GM23338 (cell line): ENCODE measurements around the gene PDE7B. TPM values are rescaled to one million over a fixed set of nuclear protein-coding genes. Genes with fewer than 3 reads are reported as not detected.

Source experiments
- ATAC-seq: fragments of 200-7000 bp; cut with Tn5 transposase; 3 replicates; pipeline ENCODE4 v1.9.1; 2020
- DNase-seq: peaks from one replicate; pipeline ENCODE4 v3.0.0-alpha.2; 2015; ENCODE audit warnings: low spot score
- H2AFZ ChIP-seq: fragments of 200-600 bp; sonication (generic); 2 replicates; pipeline ENCODE4 v1.8.0; 2016; ENCODE audit warnings: antibody characterized with exemption, mild to moderate bottlenecking, moderate library complexity
- H3F3A ChIP-seq: fragments of 200-600 bp; sonication (generic); replicated peaks from 2 replicates; pipeline ENCODE4 v1.8.0; 2017; ENCODE audit warnings: antibody characterized with exemption, mixed run types, low read depth
- H3K27ac ChIP-seq: fragments of 200-600 bp; sonication (generic); 2 replicates; pipeline ENCODE4 v1.6.1; 2016; ENCODE audit warnings: low read depth
- H3K27me3 ChIP-seq: fragments of 200-600 bp; sonication (generic); 2 replicates; pipeline ENCODE4 v1.8.0; 2016; ENCODE audit warnings: mild to moderate bottlenecking, mixed run types, moderate library complexity; ENCODE audit not compliant: insufficient read depth
- H3K36me3 ChIP-seq: fragments of 200-600 bp; sonication (generic); 2 replicates; pipeline ENCODE4 v1.8.0; 2016; ENCODE audit warnings: mild to moderate bottlenecking; ENCODE audit not compliant: insufficient read depth
- H3K4me1 ChIP-seq: fragments of 200-600 bp; sonication (generic); 2 replicates; pipeline ENCODE4 v1.8.0; 2016; ENCODE audit warnings: mild to moderate bottlenecking, moderate library complexity; ENCODE audit not compliant: insufficient read depth
- H3K4me2 ChIP-seq: fragments of 200-600 bp; sonication (generic); 2 replicates; pipeline ENCODE4 v1.7.1; 2017; ENCODE audit warnings: mixed run types
- H3K4me3 ChIP-seq: fragments of 200-600 bp; sonication (generic); 2 replicates; pipeline ENCODE4 v1.6.1; 2016; ENCODE audit warnings: mixed run types
- H3K79me2 ChIP-seq: fragments of 200-600 bp; sonication (generic); replicated peaks from 2 replicates; pipeline ENCODE4 v1.8.0; 2017; ENCODE audit warnings: mild to moderate bottlenecking; ENCODE audit not compliant: insufficient read depth
- H3K9me2 ChIP-seq: fragments of 200-600 bp; sonication (generic); 2 replicates; pipeline ENCODE4 v1.8.0; 2017; ENCODE audit not compliant: insufficient read depth
- H4K20me1 ChIP-seq: fragments of 200-600 bp; sonication (generic); replicated peaks from 2 replicates; pipeline ENCODE4 v1.8.0; 2017; ENCODE audit warnings: mild to moderate bottlenecking; ENCODE audit not compliant: insufficient read depth
- H3K27ac Mint-ChIP-seq: 2 replicates; pipeline ENCODE4 v1.8.0; 2020; ENCODE audit warnings: inconsistent platforms, mild to moderate bottlenecking, moderate library complexity, mixed read lengths
- H3K27me3 Mint-ChIP-seq: 3 replicates; pipeline ENCODE4 v1.8.0; 2022; ENCODE audit warnings: low read depth, mild to moderate bottlenecking, moderate library complexity, mixed read lengths, inconsistent platforms; ENCODE audit not compliant: insufficient read depth, poor library complexity
- H3K36me3 Mint-ChIP-seq: 3 replicates; pipeline ENCODE4 v1.8.0; 2021; ENCODE audit warnings: low read depth, mild to moderate bottlenecking, inconsistent platforms, moderate library complexity, mixed read lengths
- H3K4me1 Mint-ChIP-seq: 3 replicates; pipeline ENCODE4 v1.8.0; 2020; ENCODE audit warnings: mild to moderate bottlenecking, inconsistent platforms, mixed read lengths
- H3K4me3 Mint-ChIP-seq: 3 replicates; pipeline ENCODE4 v1.8.0; 2021; ENCODE audit warnings: moderate library complexity, mild to moderate bottlenecking, inconsistent platforms, mixed read lengths
- H3K9me3 Mint-ChIP-seq: 3 replicates; pipeline ENCODE4 v1.8.0; 2020; ENCODE audit warnings: moderate library complexity, mild to moderate bottlenecking, inconsistent platforms, mixed read lengths
- CREB1 ChIP-seq: fragments of 250-450 bp; sonication (Bioruptor Pico); IDR thresholded peaks from 2 replicates; pipeline ENCODE4 v1.5.0; 2020; ENCODE audit warnings: low read depth, mild to moderate bottlenecking, moderate library complexity
- EZH2phosphoT487 ChIP-seq: fragments of 200-600 bp; sonication (generic); IDR thresholded peaks from one replicate; pipeline ENCODE4 v1.8.1; 2018; ENCODE audit warnings: antibody characterized with exemption; ENCODE audit not compliant: unreplicated experiment
- JUNB ChIP-seq: IDR thresholded peaks from one replicate; pipeline ENCODE4 v1.6.1; 2016; ENCODE audit warnings: antibody characterized with exemption; ENCODE audit not compliant: unreplicated experiment
- POLR2AphosphoS5 ChIP-seq: IDR thresholded peaks from 2 replicates; pipeline ENCODE4 v1.6.1; 2016; ENCODE audit warnings: antibody characterized with exemption, low read depth
- ZNF114 ChIP-seq: fragments of 250-450 bp; sonication (Bioruptor Pico); IDR thresholded peaks from 2 replicates; pipeline ENCODE4 v1.5.0; 2020; ENCODE audit warnings: mild to moderate bottlenecking, moderate library complexity
- ZNF331 ChIP-seq: fragments of 250-450 bp; sonication (Bioruptor Pico); IDR thresholded peaks from 2 replicates; pipeline ENCODE4 v1.5.0; 2020; ENCODE audit warnings: low read depth, mild to moderate bottlenecking, moderate library complexity
- polyA plus RNA-seq: library from polyadenylated mRNA; unstranded; fragments of >200 nt; fragmentation: Nextera tagmentation; extraction: Ambion mirVana; gene quantifications from 2 replicates; pipeline ENCODE4 v1.2.1, GENCODE V29; 2016
- total RNA-seq: library from RNA; depleted of rRNA; stranded (reverse); fragments of >200 nt; shearing (Covaris generic); gene quantifications from 2 replicates; pipeline ENCODE4 v1.2.3, GENCODE V29; 2014
- TF ChIP-seq, protein P1 (sequence below), 2 experiments: fragments of 200-600 bp in 1 of 2; sonication (generic) in 1 of 2; conservative IDR thresholded peaks; 2 replicates each; pipeline versions ENCODE4 v1.5.1 to v1.6.1; 2016 to 2017; ENCODE audit warnings: antibody characterized with exemption in 2 of 2, low read depth in 2 of 2, mild to moderate bottlenecking in 2 of 2, moderate library complexity in 1 of 2
- TF ChIP-seq, protein P2 (sequence below): fragments of 250-450 bp; sonication (Bioruptor Pico); IDR thresholded peaks from 2 replicates; pipeline ENCODE4 v1.5.0; 2020; ENCODE audit warnings: mild to moderate bottlenecking, moderate library complexity

The PDE7B gene
- total and polyA plus RNA-seq, 2 experiments from 2014 or later = 0.07 TPM; not detected in 1

- Mint-ChIP-seq H3K27me3 (peaks cover 2% of the 10 kb centered on the region), H3K4me3 (no peak overlapping the region), H3K9me3 (no peaks in the 10 kb centered on the region), H3K4me1 (peaks cover 14% of the 10 kb centered on the region), H3K27ac (no peak overlapping the region), H3K36me3 (no peaks in the 10 kb centered on the region)
- Histone ChIP-seq H3F3A (no peaks in the 10 kb centered on the region), H2AFZ (peak overlapping the region; percentile 67), H3K27me3 (no peaks in the 10 kb centered on the region), H4K20me1 (no peaks in the 10 kb centered on the region), H3K9me2 (no peaks in the 10 kb centered on the region), H3K4me3 (no peak overlapping the region), H3K4me2 (no peak overlapping the region), H3K79me2 (no peaks in the 10 kb centered on the region), H3K4me1 (no peaks in the 10 kb centered on the region), H3K27ac (no peak overlapping the region), H3K36me3 (no peaks in the 10 kb centered on the region)
- DNase-seq (no peak), ATAC-seq (peak; percentile 55)
- TF ChIP-seq, protein P1, sequence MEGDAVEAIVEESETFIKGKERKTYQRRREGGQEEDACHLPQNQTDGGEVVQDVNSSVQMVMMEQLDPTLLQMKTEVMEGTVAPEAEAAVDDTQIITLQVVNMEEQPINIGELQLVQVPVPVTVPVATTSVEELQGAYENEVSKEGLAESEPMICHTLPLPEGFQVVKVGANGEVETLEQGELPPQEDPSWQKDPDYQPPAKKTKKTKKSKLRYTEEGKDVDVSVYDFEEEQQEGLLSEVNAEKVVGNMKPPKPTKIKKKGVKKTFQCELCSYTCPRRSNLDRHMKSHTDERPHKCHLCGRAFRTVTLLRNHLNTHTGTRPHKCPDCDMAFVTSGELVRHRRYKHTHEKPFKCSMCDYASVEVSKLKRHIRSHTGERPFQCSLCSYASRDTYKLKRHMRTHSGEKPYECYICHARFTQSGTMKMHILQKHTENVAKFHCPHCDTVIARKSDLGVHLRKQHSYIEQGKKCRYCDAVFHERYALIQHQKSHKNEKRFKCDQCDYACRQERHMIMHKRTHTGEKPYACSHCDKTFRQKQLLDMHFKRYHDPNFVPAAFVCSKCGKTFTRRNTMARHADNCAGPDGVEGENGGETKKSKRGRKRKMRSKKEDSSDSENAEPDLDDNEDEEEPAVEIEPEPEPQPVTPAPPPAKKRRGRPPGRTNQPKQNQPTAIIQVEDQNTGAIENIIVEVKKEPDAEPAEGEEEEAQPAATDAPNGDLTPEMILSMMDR (conservative IDR thresholded peaks at IDR 0.05; ENCODE audit: low read depth in 2 of 2) = no peak
- TF ChIP-seq ZNF114 (CRISPR knock-in tag) (no peak), EZH2phosphoT487 (no peak), JUNB (no peak), CREB1 (CRISPR knock-in tag) (no peak), ZNF331 (CRISPR knock-in tag) (no peak), POLR2AphosphoS5 (no peak)
- TF ChIP-seq, protein P2, sequence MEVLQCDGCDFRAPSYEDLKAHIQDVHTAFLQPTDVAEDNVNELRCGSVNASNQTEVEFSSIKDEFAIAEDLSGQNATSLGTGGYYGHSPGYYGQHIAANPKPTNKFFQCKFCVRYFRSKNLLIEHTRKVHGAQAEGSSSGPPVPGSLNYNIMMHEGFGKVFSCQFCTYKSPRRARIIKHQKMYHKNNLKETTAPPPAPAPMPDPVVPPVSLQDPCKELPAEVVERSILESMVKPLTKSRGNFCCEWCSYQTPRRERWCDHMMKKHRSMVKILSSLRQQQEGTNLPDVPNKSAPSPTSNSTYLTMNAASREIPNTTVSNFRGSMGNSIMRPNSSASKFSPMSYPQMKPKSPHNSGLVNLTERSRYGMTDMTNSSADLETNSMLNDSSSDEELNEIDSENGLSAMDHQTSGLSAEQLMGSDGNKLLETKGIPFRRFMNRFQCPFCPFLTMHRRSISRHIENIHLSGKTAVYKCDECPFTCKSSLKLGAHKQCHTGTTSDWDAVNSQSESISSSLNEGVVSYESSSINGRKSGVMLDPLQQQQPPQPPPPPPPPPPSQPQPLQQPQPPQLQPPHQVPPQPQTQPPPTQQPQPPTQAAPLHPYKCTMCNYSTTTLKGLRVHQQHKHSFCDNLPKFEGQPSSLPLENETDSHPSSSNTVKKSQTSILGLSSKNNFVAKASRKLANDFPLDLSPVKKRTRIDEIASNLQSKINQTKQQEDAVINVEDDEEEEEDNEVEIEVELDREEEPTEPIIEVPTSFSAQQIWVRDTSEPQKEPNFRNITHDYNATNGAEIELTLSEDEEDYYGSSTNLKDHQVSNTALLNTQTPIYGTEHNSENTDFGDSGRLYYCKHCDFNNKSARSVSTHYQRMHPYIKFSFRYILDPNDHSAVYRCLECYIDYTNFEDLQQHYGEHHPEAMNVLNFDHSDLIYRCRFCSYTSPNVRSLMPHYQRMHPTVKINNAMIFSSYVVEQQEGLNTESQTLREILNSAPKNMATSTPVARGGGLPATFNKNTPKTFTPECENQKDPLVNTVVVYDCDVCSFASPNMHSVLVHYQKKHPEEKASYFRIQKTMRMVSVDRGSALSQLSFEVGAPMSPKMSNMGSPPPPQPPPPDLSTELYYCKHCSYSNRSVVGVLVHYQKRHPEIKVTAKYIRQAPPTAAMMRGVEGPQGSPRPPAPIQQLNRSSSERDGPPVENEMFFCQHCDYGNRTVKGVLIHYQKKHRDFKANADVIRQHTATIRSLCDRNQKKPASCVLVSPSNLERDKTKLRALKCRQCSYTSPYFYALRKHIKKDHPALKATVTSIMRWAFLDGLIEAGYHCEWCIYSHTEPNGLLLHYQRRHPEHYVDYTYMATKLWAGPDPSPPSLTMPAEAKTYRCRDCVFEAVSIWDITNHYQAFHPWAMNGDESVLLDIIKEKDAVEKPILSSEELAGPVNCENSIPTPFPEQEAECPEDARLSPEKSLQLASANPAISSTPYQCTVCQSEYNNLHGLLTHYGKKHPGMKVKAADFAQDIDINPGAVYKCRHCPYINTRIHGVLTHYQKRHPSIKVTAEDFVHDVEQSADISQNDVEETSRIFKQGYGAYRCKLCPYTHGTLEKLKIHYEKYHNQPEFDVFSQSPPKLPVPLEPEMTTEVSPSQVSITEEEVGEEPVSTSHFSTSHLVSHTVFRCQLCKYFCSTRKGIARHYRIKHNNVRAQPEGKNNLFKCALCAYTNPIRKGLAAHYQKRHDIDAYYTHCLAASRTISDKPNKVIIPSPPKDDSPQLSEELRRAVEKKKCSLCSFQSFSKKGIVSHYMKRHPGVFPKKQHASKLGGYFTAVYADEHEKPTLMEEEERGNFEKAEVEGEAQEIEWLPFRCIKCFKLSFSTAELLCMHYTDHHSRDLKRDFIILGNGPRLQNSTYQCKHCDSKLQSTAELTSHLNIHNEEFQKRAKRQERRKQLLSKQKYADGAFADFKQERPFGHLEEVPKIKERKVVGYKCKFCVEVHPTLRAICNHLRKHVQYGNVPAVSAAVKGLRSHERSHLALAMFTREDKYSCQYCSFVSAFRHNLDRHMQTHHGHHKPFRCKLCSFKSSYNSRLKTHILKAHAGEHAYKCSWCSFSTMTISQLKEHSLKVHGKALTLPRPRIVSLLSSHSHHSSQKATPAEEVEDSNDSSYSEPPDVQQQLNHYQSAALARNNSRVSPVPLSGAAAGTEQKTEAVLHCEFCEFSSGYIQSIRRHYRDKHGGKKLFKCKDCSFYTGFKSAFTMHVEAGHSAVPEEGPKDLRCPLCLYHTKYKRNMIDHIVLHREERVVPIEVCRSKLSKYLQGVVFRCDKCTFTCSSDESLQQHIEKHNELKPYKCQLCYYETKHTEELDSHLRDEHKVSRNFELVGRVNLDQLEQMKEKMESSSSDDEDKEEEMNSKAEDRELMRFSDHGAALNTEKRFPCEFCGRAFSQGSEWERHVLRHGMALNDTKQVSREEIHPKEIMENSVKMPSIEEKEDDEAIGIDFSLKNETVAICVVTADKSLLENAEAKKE = no peak
These were observed 185.9 kb downstream of the PDE7B start for GRCh38 chr6:136037242-136037875.
